Hematopoietic multipotent progenitor cell (in vitro differentiated cells): ENCODE results near the gene ST8SIA4. TPM values are rescaled to one million over a fixed set of nuclear protein-coding genes. Genes with fewer than 3 reads are reported as not detected.

ENCODE experiments used
- small RNA-seq: library from RNA; depleted of rRNA; stranded (forward); fragments of <200 nt; gene quantifications from one replicate; pipeline ENCODE3, GENCODE V24; 2012
- total RNA-seq: library from RNA; depleted of rRNA; stranded (reverse); fragments of >200 nt; gene quantifications from one replicate; pipeline ENCODE4 v1.2.3, GENCODE V29; 2012

Gene ST8SIA4
- total RNA-seq, 1 donor = 8.9 TPM

Small RNA genes lying within 50 kb of the gene (small RNA-seq; reads per million reads assigned to genes)
- not detected for gene MIR548P
